OCI-LY1 (cell line): ENCODE data around the gene PTPN4.

ENCODE experiments used
- EZH2 ChIP-seq: fragments of 200-600 bp; sonication (generic), shearing (Covaris generic); IDR thresholded peaks from 2 replicates; pipeline ENCODE4 v1.8.0; 2017; ENCODE audit warnings: borderline replicate concordance, mixed run types, mild to moderate bottlenecking, antibody characterized with exemption, low read length, moderate library complexity, mixed read lengths
- TF ChIP-seq, protein P1 (sequence below): fragments of 200-600 bp; sonication (generic), shearing (Covaris generic); IDR thresholded peaks from 2 replicates; pipeline ENCODE4 v1.5.1; 2017; ENCODE audit warnings: mild to moderate bottlenecking, antibody characterized with exemption, low read length, moderate library complexity, mixed read lengths

- TF ChIP-seq, protein P1, sequence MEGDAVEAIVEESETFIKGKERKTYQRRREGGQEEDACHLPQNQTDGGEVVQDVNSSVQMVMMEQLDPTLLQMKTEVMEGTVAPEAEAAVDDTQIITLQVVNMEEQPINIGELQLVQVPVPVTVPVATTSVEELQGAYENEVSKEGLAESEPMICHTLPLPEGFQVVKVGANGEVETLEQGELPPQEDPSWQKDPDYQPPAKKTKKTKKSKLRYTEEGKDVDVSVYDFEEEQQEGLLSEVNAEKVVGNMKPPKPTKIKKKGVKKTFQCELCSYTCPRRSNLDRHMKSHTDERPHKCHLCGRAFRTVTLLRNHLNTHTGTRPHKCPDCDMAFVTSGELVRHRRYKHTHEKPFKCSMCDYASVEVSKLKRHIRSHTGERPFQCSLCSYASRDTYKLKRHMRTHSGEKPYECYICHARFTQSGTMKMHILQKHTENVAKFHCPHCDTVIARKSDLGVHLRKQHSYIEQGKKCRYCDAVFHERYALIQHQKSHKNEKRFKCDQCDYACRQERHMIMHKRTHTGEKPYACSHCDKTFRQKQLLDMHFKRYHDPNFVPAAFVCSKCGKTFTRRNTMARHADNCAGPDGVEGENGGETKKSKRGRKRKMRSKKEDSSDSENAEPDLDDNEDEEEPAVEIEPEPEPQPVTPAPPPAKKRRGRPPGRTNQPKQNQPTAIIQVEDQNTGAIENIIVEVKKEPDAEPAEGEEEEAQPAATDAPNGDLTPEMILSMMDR = no peak
- no peak for TF ChIP-seq EZH2
Measured at GRCh38 chr2:119727493-119727892, 32.2 kb upstream of the PTPN4 start.
